B cell (primary cell): ENCODE data around the gene SPSB1. TPM values are rescaled to one million over a fixed set of nuclear protein-coding genes. Genes with fewer than 3 reads are reported as not detected.

Experiments used
- ATAC-seq: fragments of 200-7000 bp; cut with Tn5 transposase; one replicate; pipeline ENCODE4 v1.10.0; 2021; ENCODE audit warnings: low read depth, mild to moderate bottlenecking, moderate number of reproducible peaks, moderate library complexity
- CTCF ChIA-PET: fragments of 350-600 bp; sonication (Branson Sonifier 250); formaldehyde crosslinking; loops from one replicate; lab custom pipeline; 2021; ENCODE audit warnings: antibody characterized with exemption, inconsistent platforms; lab: Charles Lee
- POLR2A ChIA-PET: fragments of 350-600 bp; sonication (Branson Sonifier 250); formaldehyde crosslinking; loops from one replicate; lab custom pipeline; 2021; ENCODE audit warnings: antibody characterized with exemption; lab: Charles Lee
- DNase-seq: peaks from one replicate; pipeline ENCODE4 v3.0.0; 2013
- H2AFZ ChIP-seq: 2 replicates; pipeline ENCODE4 v1.6.1; 2012; ENCODE audit warnings: mild to moderate bottlenecking, low read depth, low read length; ENCODE audit not compliant: insufficient read depth, poor library complexity, severe bottlenecking
- H3K27ac ChIP-seq, 2 donors: 1 replicate in 1 of 2; 2 replicates in 1 of 2; pipeline ENCODE4 v1.5.1; 2012 to 2013; ENCODE audit warnings: low read length in 2 of 2, mild to moderate bottlenecking in 2 of 2, moderate library complexity in 1 of 2
- H3K27me3 ChIP-seq, 4 experiments: fragments of 200-600 bp in 1 of 4; sonication (generic) in 1 of 4; replicated peaks in 1 of 4; 1 replicate in 2 of 4; 2 replicates in 2 of 4; pipeline versions ENCODE4 v1.6.1 to v1.7.0; 2013 to 2016; ENCODE audit warnings: low read length in 3 of 4, mild to moderate bottlenecking in 2 of 4, mixed read lengths in 1 of 4, moderate library complexity in 1 of 4; ENCODE audit not compliant: insufficient read depth in 4 of 4, control insufficient read depth in 3 of 4; ENCODE audit errors: control extremely low read depth in 1 of 4
- H3K36me3 ChIP-seq, 2 experiments: replicated peaks in 1 of 2; 1 replicate in 1 of 2; 2 replicates in 1 of 2; pipeline versions ENCODE4 v1.6.1 to v1.7.1; 2013; ENCODE audit warnings: low read length in 1 of 2; ENCODE audit not compliant: insufficient read depth in 2 of 2, control insufficient read depth in 1 of 2; ENCODE audit errors: control extremely low read depth in 1 of 2, extremely low read depth in 1 of 2
- H3K4me1 ChIP-seq, 2 donors: fragments of 200-600 bp in 1 of 2; sonication (generic) in 1 of 2; 1 replicate in 1 of 2; 2 replicates in 1 of 2; pipeline versions ENCODE4 v1.5.1 to v1.6.1; 2013 to 2017; ENCODE audit warnings: low read length in 2 of 2; ENCODE audit not compliant: control insufficient read depth in 2 of 2, insufficient read depth in 2 of 2
- H3K4me2 ChIP-seq: replicated peaks from 2 replicates; pipeline ENCODE3; 2012; ENCODE audit warnings: mild to moderate bottlenecking, low read depth, low read length; ENCODE audit not compliant: poor library complexity, severe bottlenecking
- H3K4me3 ChIP-seq, 5 experiments: fragments of 200-600 bp in 1 of 5; sonication (generic) in 1 of 5; 1 replicate in 3 of 5; 2 replicates in 2 of 5; pipeline versions ENCODE4 v1.5.1 to v1.7.0; 2011 to 2016; ENCODE audit warnings: low read length in 4 of 5, mild to moderate bottlenecking in 4 of 5, low read depth in 2 of 5, control low read depth in 1 of 5, moderate library complexity in 1 of 5; ENCODE audit not compliant: insufficient read depth in 1 of 5; ENCODE audit errors: control extremely low read depth in 1 of 5, extremely low read depth in 1 of 5
- H3K79me2 ChIP-seq: fragments of 200-600 bp; sonication (generic); one replicate; pipeline ENCODE4 v1.6.0; 2016; ENCODE audit warnings: low read length; ENCODE audit not compliant: control insufficient read depth, insufficient read depth
- H3K9ac ChIP-seq: fragments of 200-600 bp; sonication (generic); 2 replicates; pipeline ENCODE4 v1.6.1; 2017; ENCODE audit warnings: mild to moderate bottlenecking, low read length, moderate library complexity
- H3K9me3 ChIP-seq, 3 donors: one replicate each; pipeline versions ENCODE4 v1.6.1 to v1.7.1; 2013; ENCODE audit warnings: low read length in 2 of 3; ENCODE audit not compliant: control insufficient read depth in 2 of 3, insufficient read depth in 1 of 3; ENCODE audit errors: control extremely low read depth in 1 of 3
- H4K20me1 ChIP-seq: 2 replicates; pipeline ENCODE4 v1.6.0; 2012; ENCODE audit warnings: mild to moderate bottlenecking, low read length; ENCODE audit not compliant: insufficient read depth, control insufficient read depth, poor library complexity, severe bottlenecking
- H3K27ac Mint-ChIP-seq: one replicate; pipeline ENCODE4 v1.8.0; 2021; ENCODE audit warnings: mixed read lengths
- H3K27me3 Mint-ChIP-seq: one replicate; pipeline ENCODE4 v1.8.0; 2021; ENCODE audit warnings: mixed read lengths
- H3K4me1 Mint-ChIP-seq: one replicate; pipeline ENCODE4 v1.8.0; 2021; ENCODE audit warnings: mixed read lengths
- H3K4me3 Mint-ChIP-seq: one replicate; pipeline ENCODE4 v1.8.0; 2021; ENCODE audit warnings: mixed read lengths
- H3K9me3 Mint-ChIP-seq: one replicate; pipeline ENCODE4 v1.8.0; 2022; ENCODE audit warnings: mixed read lengths; ENCODE audit not compliant: insufficient read depth
- EZH2 ChIP-seq: IDR thresholded peaks from 2 replicates; pipeline ENCODE4 v1.6.1; 2012; ENCODE audit warnings: borderline replicate concordance, low read depth, mild to moderate bottlenecking, moderate library complexity, low read length; ENCODE audit not compliant: insufficient read depth, poor library complexity, severe bottlenecking
- WGBS: methylation state at CpG from one replicate; pipeline ENCODE4 v1.1.5; 2013; ENCODE audit warnings: missing lambda C conversion rate; ENCODE audit not compliant: insufficient coverage; 5-methylcytosine and 5-hydroxymethylcytosine counted together
- intact Hi-C: fragments of 100-400 bp; cut with micrococcal nuclease; formaldehyde crosslinking; loops from one replicate; pipeline ENCODE4 v1.10.0; 2022
- polyA plus RNA-seq: library from polyadenylated mRNA; depleted of rRNA; stranded (reverse); fragments of >200 nt; gene quantifications from 2 replicates; pipeline ENCODE4 v1.2.3, GENCODE V29; 2012
- total RNA-seq, 2 donors: library from RNA; stranded (reverse); fragments of 120-200 nt in 1 of 2; gene quantifications; 1 replicate in 1 of 2; 2 replicates in 1 of 2; pipeline versions ENCODE4 v1.2.3 to v1.2.4, GENCODE V29; 2013 to 2022
- TF ChIP-seq, protein P1 (sequence below): fragments of 200-600 bp; IDR thresholded peaks from one replicate; pipeline ENCODE4 v1.8.0; 2022; ENCODE audit warnings: antibody characterized with exemption, mild to moderate bottlenecking

The SPSB1 gene
- total and polyA plus RNA-seq, 2 donors (not counting 1 experiment from before 2014, with no cell fraction given), result 1.7 to 9.4 TPM

DNA sequence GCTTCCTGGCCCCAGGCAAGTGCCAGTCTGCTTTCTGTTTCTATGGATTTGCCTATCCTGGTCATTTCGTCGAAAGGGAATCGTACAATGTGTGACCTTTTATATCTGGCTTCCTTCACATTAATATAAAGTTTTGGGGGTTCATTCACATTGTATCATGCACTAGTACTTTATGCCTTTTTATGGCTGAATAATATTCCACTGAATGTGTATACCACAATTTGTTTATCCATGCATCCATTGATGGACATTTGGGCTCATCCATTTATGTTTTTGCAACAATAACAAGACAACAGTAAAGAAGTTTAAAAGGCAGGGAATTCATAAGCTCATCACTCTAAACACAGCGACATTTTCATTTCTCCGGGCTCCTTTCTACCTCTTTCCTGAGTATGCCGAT, 50.6 kb downstream of the SPSB1 start:
- Histone ChIP-seq H3K79me2 (peaks cover 47% of the 10 kb centered on the region), H3K9me3 (peaks cover 0 to 11% (median 0%) of the 10 kb centered on the region in 3 donors), H3K36me3 (peaks cover 0 to 4% of the 10 kb centered on the region in 2 experiments), H3K9ac (no peak overlapping the region), H3K4me1 (no peaks in the 10 kb centered on the region), H4K20me1 (peaks cover 5% of the 10 kb centered on the region), H3K27me3 (no peaks in the 10 kb centered on the region), H3K27ac (no peak overlapping the region), H2AFZ (no peak overlapping the region), H3K4me3 (no peak overlapping the region), H3K4me2 (no peak overlapping the region)
- TF ChIP-seq, protein P1, sequence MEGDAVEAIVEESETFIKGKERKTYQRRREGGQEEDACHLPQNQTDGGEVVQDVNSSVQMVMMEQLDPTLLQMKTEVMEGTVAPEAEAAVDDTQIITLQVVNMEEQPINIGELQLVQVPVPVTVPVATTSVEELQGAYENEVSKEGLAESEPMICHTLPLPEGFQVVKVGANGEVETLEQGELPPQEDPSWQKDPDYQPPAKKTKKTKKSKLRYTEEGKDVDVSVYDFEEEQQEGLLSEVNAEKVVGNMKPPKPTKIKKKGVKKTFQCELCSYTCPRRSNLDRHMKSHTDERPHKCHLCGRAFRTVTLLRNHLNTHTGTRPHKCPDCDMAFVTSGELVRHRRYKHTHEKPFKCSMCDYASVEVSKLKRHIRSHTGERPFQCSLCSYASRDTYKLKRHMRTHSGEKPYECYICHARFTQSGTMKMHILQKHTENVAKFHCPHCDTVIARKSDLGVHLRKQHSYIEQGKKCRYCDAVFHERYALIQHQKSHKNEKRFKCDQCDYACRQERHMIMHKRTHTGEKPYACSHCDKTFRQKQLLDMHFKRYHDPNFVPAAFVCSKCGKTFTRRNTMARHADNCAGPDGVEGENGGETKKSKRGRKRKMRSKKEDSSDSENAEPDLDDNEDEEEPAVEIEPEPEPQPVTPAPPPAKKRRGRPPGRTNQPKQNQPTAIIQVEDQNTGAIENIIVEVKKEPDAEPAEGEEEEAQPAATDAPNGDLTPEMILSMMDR, result no peak
- no peak for TF ChIP-seq EZH2
- DNase-seq (no peak), ATAC-seq (no peak)
- WGBS, result 93% methylated on average over 3 of the region's 6 CpGs
- H3K4me1 Mint-ChIP-seq, result peaks cover 12% of the 10 kb centered on the region
- H3K4me3 Mint-ChIP-seq, result no peak overlapping the region
- no peaks in the 10 kb centered on the region for H3K27me3 Mint-ChIP-seq
- ChIA-PET POLR2A (no interaction called here), CTCF (no interaction called here)
- intact Hi-C loops, result no loop called here
- H3K27ac Mint-ChIP-seq, result no peak overlapping the region
- H3K9me3 Mint-ChIP-seq, result no peaks in the 10 kb centered on the region

DNA sequence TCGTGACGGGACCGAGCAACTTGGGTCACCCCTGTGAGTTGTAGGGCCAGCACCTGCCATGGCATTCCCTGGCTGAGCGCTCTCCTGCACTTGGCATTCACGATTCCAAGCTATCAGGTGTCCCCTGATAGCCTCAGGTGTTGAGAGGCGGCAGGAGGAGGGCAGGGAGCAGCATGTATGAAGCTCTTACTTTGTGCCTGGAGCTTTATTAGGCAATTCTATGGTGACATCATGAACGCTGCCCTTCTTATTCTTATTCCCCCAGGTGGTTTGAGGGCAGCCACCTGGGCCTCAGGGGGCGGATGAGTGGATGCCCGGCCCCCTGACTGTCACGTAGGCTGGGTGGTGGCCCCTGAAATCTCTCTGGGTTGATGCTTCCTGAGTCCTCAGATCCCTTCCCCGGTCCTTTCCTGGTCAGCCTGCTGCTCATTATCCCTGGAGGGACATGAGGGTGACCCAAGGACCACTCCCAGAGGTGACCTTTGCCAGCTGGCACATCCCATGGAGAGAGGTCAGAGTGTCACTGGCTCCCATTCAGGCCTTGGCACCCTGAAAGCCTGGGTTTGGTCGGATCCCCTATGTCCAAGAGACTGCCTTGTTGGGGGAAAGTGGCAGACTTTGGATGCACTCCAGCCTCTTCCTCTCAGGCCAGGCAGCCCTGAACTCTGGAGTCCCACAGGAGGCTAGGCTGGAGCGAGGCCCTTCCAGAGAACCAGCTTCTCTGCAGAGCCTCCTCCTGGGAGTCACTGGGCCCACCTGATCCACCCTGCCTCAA, 51.9 kb downstream of the SPSB1 start:
- no peak overlapping the region for H3K4me3 Mint-ChIP-seq
- TF ChIP-seq EZH2, result no peak
- TF ChIP-seq, protein P1, result no peak
- H3K27ac Mint-ChIP-seq, result no peak overlapping the region
- H3K4me2 ChIP-seq, result no peak overlapping the region
- no peak overlapping the region for H3K27ac ChIP-seq
- ChIA-PET POLR2A (no interaction called here), CTCF (interaction anchor here (1.1 kb wide), 1 partner anchor 111 kb away, joined by 3 read pairs; no protein-coding TSS in a partner anchor)
- intact Hi-C loops, result no loop called here
- ATAC-seq (peak; percentile 17), DNase-seq (no peak)
- H3K27me3 ChIP-seq, result no peaks in the 10 kb centered on the region
- H3K4me3 ChIP-seq, result no peak overlapping the region
- no peaks in the 10 kb centered on the region for H3K27me3 Mint-ChIP-seq
- H3K9me3 ChIP-seq, result peaks cover 0 to 11% (median 0%) of the 10 kb centered on the region in 3 donors
- H3K4me1 Mint-ChIP-seq, result peaks cover 12% of the 10 kb centered on the region
- H3K9ac ChIP-seq, result no peak overlapping the region
- H3K36me3 ChIP-seq, result peaks cover 0 to 2% of the 10 kb centered on the region in 2 experiments
- no peaks in the 10 kb centered on the region for H3K9me3 Mint-ChIP-seq
- peaks cover 5% of the 10 kb centered on the region for H4K20me1 ChIP-seq
- no peaks in the 10 kb centered on the region for H3K4me1 ChIP-seq
- peaks cover 41% of the 10 kb centered on the region for H3K79me2 ChIP-seq
- H2AFZ ChIP-seq, result no peak overlapping the region
- WGBS, result 84% methylated on average over 13 of the region's 13 CpGs
